GM12878 (cell line): ENCODE data around the gene PDF. TPM values are rescaled to one million over a fixed set of nuclear protein-coding genes. Genes with fewer than 3 reads are reported as not detected.

Experiments
- ATAC-seq: fragments of 200-7000 bp; cut with Tn5 transposase; 3 replicates; pipeline ENCODE4 v1.9.1; 2020; ENCODE audit warnings: mild to moderate bottlenecking, moderate library complexity
- BruUV-seq: library from RNA; stranded (reverse); fragments of 400-500 nt; replicated peaks from 2 replicates; lab custom pipeline; 2021; lab: Mats Ljungman, UMichigan
- CTCF ChIA-PET: fragments of 300-600 bp; sonication (Branson Sonifier 250); formaldehyde crosslinking; extraction: SDS; loops from one replicate; lab custom pipeline; 2021; ENCODE audit warnings: inconsistent platforms; lab: Yijun Ruan, JAX
- POLR2A ChIA-PET: fragments of 350-600 bp; formaldehyde crosslinking; extraction: SDS; loops from one replicate; lab custom pipeline; 2021; ENCODE audit warnings: inconsistent platforms; lab: Charles Lee
- RAD21 ChIA-PET: fragments of 300-600 bp; sonication (Branson Sonifier 250); formaldehyde crosslinking; loops from one replicate; lab custom pipeline; 2023; ENCODE audit warnings: antibody characterized with exemption; ENCODE audit not compliant: unreplicated experiment; lab: Charles Lee
- SMC1A ChIA-PET: fragments of 300-600 bp; sonication (Branson Sonifier 250); formaldehyde crosslinking; loops from one replicate; lab custom pipeline; 2023; ENCODE audit not compliant: unreplicated experiment, uncharacterized antibody; lab: Charles Lee
- DNase-seq: peaks from one replicate; pipeline ENCODE4 v3.0.0-alpha.2; 2011; ENCODE audit warnings: low read depth, low spot score
- FAIRE-seq: peaks from 3 replicates; lab custom pipeline; 2011; peaks lifted over from hg19 to GRCh38; lab: Jason Lieb, UNC
- H2AFZ ChIP-seq: 2 replicates; pipeline ENCODE4 v1.6.0; 2011; ENCODE audit warnings: low read depth, low read length, control low read depth; ENCODE audit not compliant: control insufficient read depth
- H3K27ac ChIP-seq: 2 replicates; pipeline ENCODE4 v1.5.1; 2011; ENCODE audit warnings: control low read depth; ENCODE audit not compliant: control insufficient read depth, insufficient read depth
- H3K27me3 ChIP-seq, 2 experiments: replicated peaks in 1 of 2; 2 replicates each; pipeline versions ENCODE4 v1.6.0 to v1.6.1; 2011; ENCODE audit warnings: low read length in 1 of 2; ENCODE audit not compliant: control insufficient read depth in 2 of 2, insufficient read depth in 2 of 2
- H3K36me3 ChIP-seq, 2 experiments: 2 replicates each; pipeline ENCODE4 v1.5.1; 2011; ENCODE audit warnings: low read length in 1 of 2; ENCODE audit not compliant: control insufficient read depth in 2 of 2, insufficient read depth in 2 of 2
- H3K4me1 ChIP-seq: 2 replicates; pipeline ENCODE4 v1.6.1; 2011; ENCODE audit warnings: mild to moderate bottlenecking, low read length, moderate library complexity, mixed read lengths; ENCODE audit not compliant: control insufficient read depth, insufficient read depth
- H3K4me2 ChIP-seq: 2 replicates; pipeline ENCODE4 v1.6.0; 2011; ENCODE audit warnings: control low read depth; ENCODE audit not compliant: control insufficient read depth, insufficient read depth
- H3K4me3 ChIP-seq: fragments of 200-600 bp; sonication (generic); 2 replicates; pipeline ENCODE4 v1.5.1; 2016
- H3K79me2 ChIP-seq: 2 replicates; pipeline ENCODE4 v1.6.0; 2011; ENCODE audit warnings: low read length; ENCODE audit not compliant: control insufficient read depth, insufficient read depth
- H3K9ac ChIP-seq: 2 replicates; pipeline ENCODE4 v1.8.0; 2011; ENCODE audit warnings: low read length, control low read depth, mixed read lengths; ENCODE audit not compliant: control insufficient read depth, insufficient read depth
- H3K9me3 ChIP-seq: replicated peaks from 3 replicates; pipeline ENCODE4 v1.5.1; 2011; ENCODE audit warnings: mild to moderate bottlenecking, low read length; ENCODE audit not compliant: control insufficient read depth, insufficient read depth
- H4K20me1 ChIP-seq: 2 replicates; pipeline ENCODE4 v1.6.0; 2011; ENCODE audit not compliant: control insufficient read depth, insufficient read depth
- BCLAF1 ChIP-seq: fragments of 450-650 bp; IDR thresholded peaks from 2 replicates; pipeline ENCODE4 v1.6.1; 2017; ENCODE audit warnings: antibody characterized with exemption, mild to moderate bottlenecking, moderate library complexity
- CEBPZ ChIP-seq: fragments of 150-350 bp; IDR thresholded peaks from 2 replicates; pipeline ENCODE4 v1.6.1; 2016; ENCODE audit warnings: low read depth, low read length
- EZH2 ChIP-seq: IDR thresholded peaks from 2 replicates; pipeline ENCODE4 v1.6.1; 2012; ENCODE audit warnings: low read depth, mild to moderate bottlenecking, control low read depth, inconsistent platforms, low read length, borderline replicate concordance; ENCODE audit not compliant: control insufficient read depth
- GATAD2B ChIP-seq: fragments of 450-650 bp; conservative IDR thresholded peaks from 2 replicates; pipeline ENCODE4 v1.6.1; 2017; ENCODE audit warnings: low read depth, mild to moderate bottlenecking, moderate library complexity
- MTA2 ChIP-seq: fragments of 450-650 bp; IDR thresholded peaks from 2 replicates; pipeline ENCODE4 v1.6.1; 2016; ENCODE audit warnings: low read depth, mild to moderate bottlenecking, moderate library complexity
- SMC3 ChIP-seq: IDR thresholded peaks from 2 replicates; pipeline ENCODE4 v1.6.1; 2011; ENCODE audit warnings: low read length, improper control_type of control experiment, borderline replicate concordance
- WGBS: methylation state at CpG from one replicate; pipeline ENCODE4 v1.1.6; 2016; ENCODE audit warnings: low lambda C conversion rate; ENCODE audit not compliant: insufficient replicate concordance, insufficient coverage; ENCODE audit errors: missing lambda C conversion rate; 5-methylcytosine and 5-hydroxymethylcytosine counted together
- in situ Hi-C: fragments of 300-500 bp; cut with MboI; formaldehyde crosslinking; loops from 9 replicates; pipeline ENCODE4 v1.14.3; 2018; ENCODE audit warnings: mixed read lengths
- intact Hi-C: fragments of 100-400 bp; cut with micrococcal nuclease; formaldehyde crosslinking; loops from one replicate; pipeline ENCODE4 v1.14.2; 2022; ENCODE audit not compliant: unreplicated experiment
- polyA plus RNA-seq, 11 experiments: library from polyadenylated mRNA; depleted of rRNA in 4 of 11; unstranded in 6 of 11; stranded (reverse) in 5 of 11; fragments of >200 nt; fragmentation: Nextera tagmentation in 4 of 11; fragmentation: Illumina TruSeq in 1 of 11; extraction: Ambion mirVana in 4 of 11; extraction: Trizol in 1 of 11; gene quantifications; 1 replicate in 1 of 11; 2 replicates in 10 of 11; pipeline versions ENCODE4 v1.2.1 to v1.2.3, GENCODE V29; 2011 to 2016; ENCODE audit warnings: inconsistent platforms in 2 of 11, missing spikeins in 2 of 11, low read depth in 1 of 11
- total RNA-seq, 4 experiments: library from RNA; depleted of rRNA in 3 of 4; stranded (reverse); fragments of >200 nt in 3 of 4; fragmentation: Illumina TruSeq in 1 of 4; extraction: Trizol in 1 of 4; gene quantifications; 2 replicates each; pipeline versions ENCODE4 v1.2.1 to v1.2.3, GENCODE V29; 2013 to 2021
- TF ChIP-seq, protein P1 (sequence below): fragments of 450-650 bp; IDR thresholded peaks from 2 replicates; pipeline ENCODE4 v1.6.1; 2016; ENCODE audit warnings: mild to moderate bottlenecking
- TF ChIP-seq, protein P2 (sequence below): IDR thresholded peaks from 2 replicates; pipeline ENCODE4 v1.6.1; 2011; ENCODE audit warnings: low read depth, low read length, improper control_type of control experiment, borderline replicate concordance

Gene PDF
- total and polyA plus RNA-seq, 10 of the 15 experiments (the other 5 are each of a cell fraction or from before 2014, with no cell fraction given), result 0.13 to 44.1 (median 16.7) TPM

- TF ChIP-seq EZH2 (no peak), MTA2 (no peak), SMC3 (no peak)
- TF ChIP-seq, protein P1, sequence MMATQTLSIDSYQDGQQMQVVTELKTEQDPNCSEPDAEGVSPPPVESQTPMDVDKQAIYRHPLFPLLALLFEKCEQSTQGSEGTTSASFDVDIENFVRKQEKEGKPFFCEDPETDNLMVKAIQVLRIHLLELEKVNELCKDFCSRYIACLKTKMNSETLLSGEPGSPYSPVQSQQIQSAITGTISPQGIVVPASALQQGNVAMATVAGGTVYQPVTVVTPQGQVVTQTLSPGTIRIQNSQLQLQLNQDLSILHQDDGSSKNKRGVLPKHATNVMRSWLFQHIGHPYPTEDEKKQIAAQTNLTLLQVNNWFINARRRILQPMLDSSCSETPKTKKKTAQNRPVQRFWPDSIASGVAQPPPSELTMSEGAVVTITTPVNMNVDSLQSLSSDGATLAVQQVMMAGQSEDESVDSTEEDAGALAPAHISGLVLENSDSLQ, result no peak
These were observed 13.8 kb upstream of the PDF start (continued) for GRCh38 chr16:69344171-69344570.

DNA sequence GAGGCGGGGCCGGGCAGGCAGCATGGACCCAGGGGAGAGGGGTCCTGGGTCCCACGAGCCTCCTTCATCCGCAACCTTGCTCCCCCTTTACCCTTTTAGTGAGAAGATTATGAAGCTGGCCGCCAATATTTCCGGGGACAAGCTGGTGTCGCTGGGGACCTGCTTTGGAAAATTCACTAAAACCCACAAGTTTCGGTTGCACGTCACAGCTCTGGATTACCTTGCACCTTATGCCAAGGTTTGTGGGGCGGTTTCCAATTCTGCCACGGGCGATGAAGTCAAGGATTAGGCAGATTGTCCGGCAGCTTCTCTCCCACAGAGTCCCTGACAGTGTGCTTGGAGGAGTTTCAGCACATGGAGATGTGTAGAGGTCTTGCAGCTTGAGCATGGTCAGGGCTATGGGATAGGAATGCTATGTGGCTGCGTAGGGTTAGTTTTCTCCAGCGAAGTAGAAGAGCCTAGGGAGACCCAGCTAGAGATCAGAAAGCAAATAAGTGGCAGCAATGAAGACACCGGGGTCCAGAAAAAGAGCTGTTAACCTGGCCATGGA, 9.8 kb upstream of the PDF start:
- BruUV-seq, result no TSS peak
- intact Hi-C loops, result no loop called here
- no peak for DNase-seq
- Histone ChIP-seq H2AFZ (peak overlapping the region; percentile 82), H3K27me3 (no peaks in the 10 kb centered on the region), H3K9ac (peak overlapping the region; percentile 96), H3K79me2 (peaks cover 44% of the 10 kb centered on the region), H3K36me3 (peaks cover 1 to 29% of the 10 kb centered on the region in 2 experiments), H3K27ac (peak overlapping the region; percentile 85), H3K4me1 (peaks cover 7% of the 10 kb centered on the region), H3K4me2 (peak overlapping the region; percentile 94), H4K20me1 (peaks cover 4% of the 10 kb centered on the region), H3K9me3 (no peaks in the 10 kb centered on the region), H3K4me3 (peak overlapping the region; percentile 91)
- 2% methylated on average over 16 of the region's 16 CpGs for WGBS
- TF ChIP-seq GATAD2B (0 out of 2 replicates have a peak, but pooled peaks have one; percentile 13), CEBPZ (no peak), BCLAF1 (no peak)
- TF ChIP-seq, protein P2, sequence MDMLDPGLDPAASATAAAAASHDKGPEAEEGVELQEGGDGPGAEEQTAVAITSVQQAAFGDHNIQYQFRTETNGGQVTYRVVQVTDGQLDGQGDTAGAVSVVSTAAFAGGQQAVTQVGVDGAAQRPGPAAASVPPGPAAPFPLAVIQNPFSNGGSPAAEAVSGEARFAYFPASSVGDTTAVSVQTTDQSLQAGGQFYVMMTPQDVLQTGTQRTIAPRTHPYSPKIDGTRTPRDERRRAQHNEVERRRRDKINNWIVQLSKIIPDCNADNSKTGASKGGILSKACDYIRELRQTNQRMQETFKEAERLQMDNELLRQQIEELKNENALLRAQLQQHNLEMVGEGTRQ, result no peak
- ATAC-seq, result peak; percentile 3; the same call in 2 of the 3 replicates
- CTCF ChIA-PET, result interaction anchor here (0.5 to 1.8 kb wide), 2 partner anchors 13 to 312 kb away, joined by 3 to 5 read pairs; no protein-coding TSS in a partner anchor
- peak; percentile 62 for FAIRE-seq
- SMC1A ChIA-PET, result interaction anchor here (0.8 to 1.6 kb wide), 8 partner anchors 10 to 128 kb away, joined by 3 to 7 read pairs (median 4); partner anchors contain the start of genes PDF and VPS4A
- POLR2A ChIA-PET, result interaction anchor here (0.5 to 5.5 kb wide), 7 partner anchors 11 to 413 kb away, joined by 3 to 42 read pairs (median 4); partner anchors contain the start of gene PDF
- RAD21 ChIA-PET, result interaction anchor here (0.8 to 1.4 kb wide), 2 partner anchors 10 to 256 kb away, joined by 3 to 5 read pairs; partner anchors contain the start of gene PDF
- in situ Hi-C loops, result no loop called here
